Measurements from ENCODE around the gene VWA1. TPM values are rescaled to one million over a fixed set of nuclear protein-coding genes. Genes with fewer than 3 reads are reported as not detected.
"Not testable (repeated sequence)": the region's sequence is repeated elsewhere in the genome, so short reads cannot be mapped to it uniquely, and the experiment has no call there.

Gene VWA1
- total RNA-seq, 1 donor from 2014 or later: 20.5 TPM

DNA sequence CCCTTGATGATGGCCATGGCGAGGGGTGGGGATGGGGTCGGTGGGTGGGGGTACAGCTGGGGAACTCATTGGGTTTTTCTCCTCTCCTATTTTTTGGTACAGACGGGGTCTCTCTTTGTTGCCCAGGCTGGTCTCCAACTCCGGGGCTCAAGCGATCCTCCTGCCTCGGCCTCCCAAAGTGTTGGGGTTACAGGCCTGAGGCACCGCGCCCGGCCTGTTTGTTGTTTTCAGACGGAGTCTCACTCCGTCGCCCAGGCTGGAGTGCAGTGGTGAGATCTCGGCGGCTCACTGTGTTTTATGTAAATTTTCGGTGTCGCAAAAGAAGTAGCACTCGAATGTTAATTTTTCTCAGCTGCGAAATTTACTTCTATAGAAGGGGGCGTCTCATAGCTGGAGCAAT lies 11.1 kb downstream of the VWA1 start:
- intact Hi-C loops (cut with DNase I); ATAC-seq: not testable (repeated sequence)
- DNase-seq (ENCODE audit: missing footprints): peak; percentile 52

DNA sequence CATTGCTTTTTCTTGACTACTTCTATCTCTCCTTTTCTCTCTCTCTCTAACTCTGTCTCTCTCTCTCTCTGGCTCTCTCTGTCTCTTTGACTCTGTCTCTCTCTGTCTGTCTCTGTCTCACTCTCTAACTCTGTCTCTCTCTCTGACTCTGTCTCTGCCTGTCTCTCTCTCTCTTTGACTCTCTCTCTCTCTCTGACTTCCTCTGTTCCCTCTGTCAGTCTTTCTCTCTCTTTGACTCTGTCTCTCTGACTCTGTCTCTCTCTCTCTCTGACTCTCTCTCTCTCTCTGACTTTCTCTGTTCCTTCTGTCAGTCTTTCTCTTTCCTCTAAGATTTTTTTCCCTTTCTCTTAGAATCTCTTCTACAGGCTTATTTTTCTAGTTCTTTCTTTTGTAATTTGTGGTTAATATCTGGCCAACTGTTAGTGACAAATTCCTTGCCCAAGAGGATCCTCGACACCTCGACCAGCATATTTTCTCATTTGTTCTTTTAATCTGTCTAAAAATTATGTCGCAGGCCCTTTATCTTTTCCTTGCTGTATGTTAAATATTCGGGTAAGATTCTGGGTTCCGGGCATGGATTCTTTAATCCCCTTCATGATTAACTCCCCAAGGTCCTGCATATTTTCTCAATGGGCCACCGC lies 13.7 kb downstream of the VWA1 start, which contains the start of gene ATAD3C:
ATAD3C (plus strand) TSS at position 591 of the 641 bp plus-strand sequence. CDS start 995 bp downstream, outside the sequence.
- DNase-seq (ENCODE audit: missing footprints): no peak
- intact Hi-C loops (cut with DNase I): no loop called here
- ATAC-seq: no peak

DNA sequence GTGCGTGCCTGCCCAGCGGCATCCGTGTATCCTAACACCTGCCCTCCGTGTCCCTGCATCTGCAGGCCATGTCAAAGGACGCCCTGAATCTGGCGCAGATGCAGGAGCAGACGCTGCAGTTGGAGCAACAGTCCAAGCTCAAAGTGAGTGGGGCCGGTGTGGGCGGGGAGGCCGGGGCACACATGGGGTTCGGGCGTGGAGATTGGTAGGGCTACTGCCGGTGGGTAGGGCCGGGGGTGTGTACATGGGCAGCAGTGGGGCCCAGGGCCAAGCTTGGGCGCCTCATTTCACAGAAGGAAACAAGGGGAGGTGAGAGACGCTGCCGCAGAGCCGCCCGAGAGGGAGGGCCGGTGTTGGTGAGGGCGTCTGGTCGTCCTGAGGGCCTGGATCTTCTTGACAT lies 15.1 kb downstream of the VWA1 start:
- intact Hi-C loops (cut with DNase I); ATAC-seq: not testable (repeated sequence)
- peak; percentile 40 for DNase-seq (ENCODE audit: missing footprints)

DNA sequence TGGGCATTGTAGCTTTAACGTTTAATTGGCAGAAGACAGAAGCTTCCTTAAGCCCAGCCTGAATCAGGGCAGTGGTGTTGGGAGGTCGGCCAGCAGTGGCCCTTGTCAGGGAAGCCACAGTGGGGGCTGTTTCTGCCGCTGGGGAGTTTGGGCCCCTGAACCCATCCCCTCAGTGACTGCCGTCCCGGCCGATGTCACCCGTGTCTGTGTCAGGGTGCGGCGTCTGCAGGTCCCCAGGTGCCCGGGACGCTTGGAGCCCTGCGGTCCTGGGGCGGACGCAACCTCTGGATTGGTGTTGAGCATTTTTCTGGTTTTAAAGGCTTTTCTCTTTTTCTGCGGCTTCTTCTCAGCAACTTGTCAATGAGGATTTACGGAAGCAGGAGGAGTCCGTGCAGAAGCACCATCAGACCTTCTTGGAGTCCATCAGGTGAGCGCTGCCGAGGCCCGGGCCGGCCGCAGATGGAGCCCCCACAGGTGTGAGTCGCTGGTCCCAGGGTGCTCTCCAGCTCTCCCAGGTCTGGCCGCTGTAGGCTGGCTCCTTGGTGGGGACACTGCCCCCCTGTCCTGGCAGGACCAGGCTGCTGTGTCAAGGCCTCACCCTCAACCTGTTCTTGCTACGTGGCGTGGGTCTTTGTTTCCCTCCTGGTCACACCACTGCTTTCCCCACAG lies 16.3 kb downstream of the VWA1 start:
- DNase-seq (ENCODE audit: missing footprints): peak; percentile 58
- ATAC-seq: no peak
- intact Hi-C loops (cut with DNase I): no loop called here

DNA sequence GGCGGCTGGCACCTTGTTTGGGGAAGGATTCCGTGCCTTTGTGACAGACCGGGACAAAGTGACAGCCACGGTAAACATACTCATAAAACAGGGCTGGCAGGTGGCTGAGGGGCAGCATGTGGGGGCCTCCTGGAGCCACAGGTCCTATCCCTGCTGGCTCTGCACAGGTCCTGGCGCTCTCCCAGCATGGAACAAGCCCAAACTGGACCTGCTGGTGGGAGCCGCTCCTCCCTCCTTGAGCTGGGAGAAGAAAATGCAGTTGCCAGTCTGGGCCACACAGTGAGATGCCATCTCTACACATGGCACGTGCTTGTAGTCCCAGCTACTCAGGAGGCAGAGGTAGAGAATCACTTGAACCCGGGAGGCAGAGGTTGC lies 16.9 kb downstream of the VWA1 start:
- intact Hi-C loops (cut with DNase I); ATAC-seq: not testable (repeated sequence)
- DNase-seq (ENCODE audit: missing footprints): peak; percentile 11

DNA sequence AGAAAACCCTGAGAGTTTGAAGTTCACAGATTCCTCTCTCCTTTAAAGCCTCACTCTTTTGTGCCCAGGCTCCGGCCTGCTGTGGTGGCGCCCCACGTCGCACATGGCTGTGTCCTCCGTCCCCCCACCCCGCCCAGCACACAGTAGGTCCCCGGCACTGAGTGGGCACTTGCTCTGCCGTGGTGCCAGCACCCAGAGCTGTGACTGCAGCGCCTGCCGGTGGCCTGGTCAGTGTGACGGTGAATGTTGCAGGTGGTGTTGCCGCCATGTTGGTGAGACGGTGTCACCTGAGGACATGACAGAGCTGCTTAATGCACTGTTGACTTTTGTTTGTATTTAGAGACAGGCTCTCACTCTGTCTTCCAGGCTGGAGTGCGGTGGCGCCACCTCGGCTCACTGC lies 17.4 kb downstream of the VWA1 start:
- peak; percentile 43 for DNase-seq (ENCODE audit: missing footprints)
- intact Hi-C loops (cut with DNase I): no loop called here
- ATAC-seq: no peak

DNA sequence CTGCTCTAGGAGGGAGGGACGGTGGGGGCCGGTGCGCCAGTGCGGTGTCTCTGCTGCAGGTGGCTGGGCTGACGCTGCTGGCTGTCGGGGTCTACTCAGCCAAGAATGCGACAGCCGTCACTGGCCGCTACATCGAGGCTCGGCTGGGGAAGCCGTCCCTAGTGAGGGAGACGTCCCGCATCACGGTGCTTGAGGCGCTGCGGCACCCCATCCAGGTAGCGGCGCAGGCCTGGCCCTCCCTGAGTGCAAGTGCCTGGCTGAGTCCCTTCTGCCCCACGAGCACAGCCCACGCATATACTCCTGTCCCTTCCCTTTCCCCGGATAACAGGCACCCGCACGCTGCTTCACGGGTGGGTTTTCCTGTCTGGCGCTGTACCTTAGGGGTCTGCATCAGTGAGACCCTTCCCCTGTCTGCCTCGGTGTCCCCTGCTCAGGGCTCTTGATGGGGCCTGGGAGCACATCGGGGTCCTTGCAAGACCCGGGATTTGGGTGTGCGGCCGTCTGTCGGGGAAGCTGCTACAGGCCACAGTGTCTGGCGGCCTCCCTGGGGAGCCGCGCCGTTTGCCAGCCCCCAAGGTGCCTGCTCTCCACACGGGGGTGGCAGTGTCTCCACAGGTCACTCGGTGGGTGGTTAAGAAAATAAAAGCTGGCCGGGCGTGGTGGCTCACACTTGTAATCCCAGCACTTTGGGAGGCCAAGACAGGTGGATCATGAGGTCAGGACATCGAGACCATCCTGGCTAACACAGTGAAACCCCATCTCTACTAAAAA lies 19.0 kb downstream of the VWA1 start:
- DNase-seq (ENCODE audit: missing footprints): peak; percentile 28
- intact Hi-C loops (cut with DNase I); ATAC-seq: not testable (repeated sequence)

DNA sequence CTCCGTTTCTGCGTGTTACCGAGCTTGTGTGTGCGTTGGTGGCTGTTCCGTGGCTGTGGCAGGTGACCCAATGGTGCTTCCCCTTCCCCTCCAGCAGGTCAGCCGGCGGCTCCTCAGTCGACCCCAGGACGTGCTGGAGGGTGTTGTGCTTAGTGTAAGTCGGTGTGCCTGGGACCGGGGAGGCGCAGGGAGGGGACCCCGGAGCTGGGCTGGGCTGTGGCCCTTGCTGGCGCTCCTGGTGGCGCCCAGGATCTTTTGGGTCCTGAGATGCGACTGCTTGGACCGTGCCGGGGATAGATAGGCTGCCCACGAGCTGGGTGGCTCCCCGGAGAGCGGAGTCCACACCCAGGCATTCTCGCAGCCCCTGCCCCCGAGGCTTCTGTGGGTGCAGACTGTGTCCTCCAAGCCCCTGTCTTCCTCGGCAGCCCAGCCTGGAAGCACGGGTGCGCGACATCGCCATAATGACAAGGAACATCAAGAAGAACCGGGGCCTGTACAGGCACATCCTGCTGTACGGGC lies 19.9 kb downstream of the VWA1 start:
- intact Hi-C loops (cut with DNase I): no loop called here
- no peak for ATAC-seq
- DNase-seq (ENCODE audit: missing footprints): peak; percentile 53

DNA sequence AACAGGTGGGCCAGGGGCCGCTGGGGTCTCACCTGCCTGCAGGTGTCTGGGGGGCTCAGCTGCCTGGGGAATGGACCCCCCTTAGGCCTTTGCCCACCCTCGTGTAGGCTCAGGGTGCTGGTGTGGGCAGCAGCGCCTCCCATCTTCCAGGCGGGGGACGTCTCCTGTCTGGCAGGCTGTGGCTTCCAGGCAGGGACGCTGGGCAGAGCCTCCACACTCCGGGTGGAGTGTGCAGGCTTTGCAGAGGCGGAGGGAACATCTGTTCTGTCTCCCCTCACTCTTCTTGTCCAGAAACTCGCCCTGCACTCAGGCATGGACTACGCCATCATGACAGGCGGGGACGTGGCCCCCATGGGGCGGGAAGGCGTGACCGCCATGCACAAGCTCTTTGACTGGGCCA lies 20.4 kb downstream of the VWA1 start:
- ATAC-seq; DNase-seq (ENCODE audit: missing footprints); intact Hi-C loops (cut with DNase I): not testable (repeated sequence)

DNA sequence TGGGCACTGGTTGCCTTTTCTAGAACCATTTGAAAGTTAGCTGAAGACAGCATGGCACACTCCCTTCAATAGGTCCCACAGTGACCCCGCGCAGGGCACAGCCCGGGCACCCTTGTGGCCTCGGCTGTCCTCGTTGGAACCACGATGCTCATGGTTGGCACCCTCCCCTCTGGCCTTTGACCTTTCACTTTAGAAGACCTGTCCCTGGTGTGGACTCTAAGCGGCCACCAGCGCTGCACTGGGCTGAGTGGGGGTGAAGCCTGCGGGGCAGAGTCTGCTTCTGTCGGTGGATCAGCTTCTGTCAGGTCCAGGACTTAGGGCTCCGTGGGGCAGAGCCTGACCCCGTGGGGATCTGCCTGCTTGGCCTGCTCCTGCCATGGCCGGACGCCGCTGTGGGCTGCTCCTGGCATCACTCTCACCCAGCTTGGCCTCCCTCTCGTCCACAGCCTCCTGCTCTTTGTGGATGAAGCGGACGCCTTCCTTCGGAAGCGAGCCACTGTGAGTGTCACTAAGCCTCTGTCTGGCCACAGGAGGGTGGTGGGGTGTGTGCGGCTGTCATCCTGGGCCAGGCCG lies 21.3 kb downstream of the VWA1 start:
- DNase-seq (ENCODE audit: missing footprints): peak; percentile 52
- ATAC-seq; intact Hi-C loops (cut with DNase I): not testable (repeated sequence)

DNA sequence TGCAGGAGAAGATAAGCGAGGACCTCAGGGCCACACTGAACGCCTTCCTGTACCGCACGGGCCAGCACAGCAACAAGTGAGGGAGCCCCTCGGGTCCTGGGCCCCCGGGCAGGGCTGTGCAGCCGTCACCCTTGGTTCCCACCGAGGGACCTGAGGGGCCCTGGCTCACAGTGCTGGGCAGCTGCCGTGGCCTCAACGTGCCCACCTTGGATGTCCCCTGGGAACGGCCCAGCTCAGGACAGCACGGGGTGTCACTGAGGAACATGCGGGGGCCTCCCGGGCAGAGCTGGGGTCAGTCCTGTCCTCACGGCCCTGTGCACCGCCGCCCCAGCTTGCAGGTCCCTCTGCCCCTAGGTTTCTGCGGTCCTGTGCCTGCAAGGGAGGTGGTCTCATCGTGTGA lies 23.7 kb downstream of the VWA1 start:
- ATAC-seq; intact Hi-C loops (cut with DNase I); DNase-seq (ENCODE audit: missing footprints): not testable (repeated sequence)

DNA sequence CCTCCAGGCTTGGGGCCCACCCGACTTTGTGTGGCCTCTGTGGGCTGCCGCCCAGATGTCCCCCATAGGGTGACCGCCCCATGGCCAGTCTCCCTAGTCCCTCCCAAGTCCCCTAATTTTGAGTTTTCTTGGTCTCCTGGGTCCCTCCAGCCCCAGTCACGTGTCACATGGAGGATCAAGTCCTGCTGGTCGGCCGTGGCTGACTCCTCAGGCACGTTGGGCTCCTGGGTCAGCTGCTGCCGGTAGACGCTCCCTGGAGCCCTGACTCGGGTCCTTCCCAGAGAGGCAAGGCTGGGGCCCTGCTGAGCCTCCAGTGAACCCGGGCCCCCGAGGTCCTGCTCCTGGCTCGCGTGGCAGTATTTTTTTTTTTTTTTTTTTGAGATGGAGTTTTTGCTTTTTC lies 24.2 kb downstream of the VWA1 start:
- intact Hi-C loops (cut with DNase I); DNase-seq (ENCODE audit: missing footprints); ATAC-seq: not testable (repeated sequence)

DNA sequence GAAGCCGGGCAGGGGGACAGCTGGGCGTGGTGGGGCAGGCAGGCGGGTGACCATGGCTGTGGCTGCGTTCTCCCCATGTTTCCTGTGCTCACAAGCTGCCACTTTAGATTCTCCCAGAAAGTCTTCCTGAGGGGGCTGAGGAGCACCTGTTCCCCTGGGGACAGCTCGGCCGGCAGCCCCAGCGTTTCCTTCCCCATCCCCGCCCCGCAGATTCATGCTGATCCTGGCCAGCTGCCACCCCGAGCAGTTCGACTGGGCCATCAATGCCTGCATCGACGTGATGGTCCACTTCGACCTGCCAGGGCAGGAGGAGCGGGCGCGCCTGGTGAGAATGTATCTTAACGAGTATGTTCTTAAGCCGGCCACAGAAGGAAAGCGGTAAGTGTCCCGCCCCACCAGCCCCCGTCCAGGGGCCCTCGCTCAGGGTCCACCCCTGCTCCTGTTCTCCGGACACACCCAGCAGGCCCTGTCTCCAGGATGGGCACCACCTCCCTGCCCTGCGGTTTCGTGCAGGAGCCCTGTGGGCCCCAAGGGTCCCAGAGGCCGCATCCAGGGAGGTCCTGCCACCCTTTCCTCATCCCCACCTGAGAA lies 25.1 kb downstream of the VWA1 start:
- DNase-seq (ENCODE audit: missing footprints): peak; percentile 44
- intact Hi-C loops (cut with DNase I): no loop called here
- no peak for ATAC-seq

DNA sequence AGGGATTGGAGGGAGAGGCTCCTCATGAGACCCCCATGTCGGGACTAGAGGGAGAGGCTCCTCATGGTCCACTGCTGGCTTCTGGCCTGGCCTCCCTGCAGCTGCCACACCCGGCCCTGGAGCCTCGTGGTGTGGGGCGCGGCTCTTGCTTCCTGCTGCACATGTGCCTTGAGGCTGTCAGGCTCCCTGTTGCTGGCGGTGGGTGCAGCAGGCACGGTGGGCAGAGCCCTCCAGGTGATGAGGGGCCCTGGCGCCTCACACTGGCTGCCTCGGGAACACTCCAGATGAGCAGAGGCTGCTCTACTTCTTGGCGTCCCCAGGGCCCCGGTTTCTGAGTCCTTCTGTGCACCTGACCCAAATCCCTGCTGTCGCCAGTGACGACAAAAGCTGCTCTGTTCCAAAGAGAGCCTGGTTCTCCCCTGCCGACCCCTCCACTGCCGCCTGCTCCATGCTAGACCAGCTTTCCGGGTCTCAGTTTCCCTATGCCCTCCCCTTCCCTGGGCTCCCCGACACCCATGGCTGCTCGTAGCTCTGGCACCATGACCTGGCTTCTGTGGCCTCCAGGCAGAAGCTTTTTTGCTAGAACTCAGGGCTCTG lies 26.3 kb downstream of the VWA1 start:
- ATAC-seq: no peak
- DNase-seq (ENCODE audit: missing footprints): peak; percentile 22
- intact Hi-C loops (cut with DNase I): no loop called here

DNA sequence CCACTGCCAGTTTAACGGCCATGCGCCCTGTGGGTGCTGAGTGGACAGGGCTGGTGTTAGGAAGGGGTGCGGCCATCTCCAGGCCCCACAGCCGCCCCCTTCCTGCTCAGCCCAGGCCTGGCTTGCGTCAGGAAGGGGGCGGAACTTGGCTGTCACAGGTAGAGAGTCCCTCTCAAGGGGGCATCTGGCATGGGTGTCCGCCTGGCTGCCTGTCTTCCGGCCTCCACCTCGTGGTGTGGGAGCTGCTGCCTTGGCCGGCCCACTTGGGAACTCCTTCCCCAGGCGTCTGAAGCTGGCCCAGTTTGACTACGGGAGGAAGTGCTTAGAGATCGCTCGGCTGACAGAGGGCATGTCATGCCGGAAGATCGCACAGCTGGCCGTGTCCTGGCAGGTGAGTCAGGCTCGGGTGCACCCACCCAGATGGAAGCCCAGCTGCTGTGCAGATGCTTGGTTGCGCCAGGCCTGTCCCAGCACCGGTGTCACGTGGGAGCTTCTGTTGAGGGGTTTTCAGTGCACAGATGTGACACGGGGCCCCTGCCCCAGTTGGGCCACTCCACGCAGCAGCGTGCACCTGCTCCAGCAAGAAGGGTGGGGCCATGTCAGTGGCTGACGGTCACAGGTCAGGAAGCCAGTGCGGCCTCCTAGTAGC lies 27.0 kb downstream of the VWA1 start:
- peak; percentile 59 for DNase-seq (ENCODE audit: missing footprints)
- intact Hi-C loops (cut with DNase I): no loop called here
- peak; percentile 68 for ATAC-seq

DNA sequence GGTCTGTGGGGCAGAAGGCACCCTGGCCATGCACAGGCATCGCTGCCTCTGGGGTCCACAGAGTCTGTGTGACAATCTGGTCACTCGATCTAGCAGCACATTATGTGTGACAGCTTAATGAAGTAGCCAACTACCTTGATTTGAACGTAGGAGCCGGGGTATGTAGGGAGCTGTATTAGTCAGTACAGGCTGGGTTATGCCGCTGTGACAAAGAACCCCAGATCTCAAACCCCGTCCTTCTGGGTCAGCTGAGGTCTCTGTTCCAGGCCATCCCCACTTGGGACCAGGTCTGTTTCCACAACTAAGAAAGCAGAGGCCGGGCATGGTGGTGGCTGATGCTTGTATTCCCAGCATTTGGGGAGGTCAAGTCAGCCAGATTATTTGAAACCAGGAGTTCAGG lies 27.8 kb downstream of the VWA1 start:
- no peak for ATAC-seq
- DNase-seq (ENCODE audit: missing footprints): no peak
- intact Hi-C loops (cut with DNase I): no loop called here

DNA sequence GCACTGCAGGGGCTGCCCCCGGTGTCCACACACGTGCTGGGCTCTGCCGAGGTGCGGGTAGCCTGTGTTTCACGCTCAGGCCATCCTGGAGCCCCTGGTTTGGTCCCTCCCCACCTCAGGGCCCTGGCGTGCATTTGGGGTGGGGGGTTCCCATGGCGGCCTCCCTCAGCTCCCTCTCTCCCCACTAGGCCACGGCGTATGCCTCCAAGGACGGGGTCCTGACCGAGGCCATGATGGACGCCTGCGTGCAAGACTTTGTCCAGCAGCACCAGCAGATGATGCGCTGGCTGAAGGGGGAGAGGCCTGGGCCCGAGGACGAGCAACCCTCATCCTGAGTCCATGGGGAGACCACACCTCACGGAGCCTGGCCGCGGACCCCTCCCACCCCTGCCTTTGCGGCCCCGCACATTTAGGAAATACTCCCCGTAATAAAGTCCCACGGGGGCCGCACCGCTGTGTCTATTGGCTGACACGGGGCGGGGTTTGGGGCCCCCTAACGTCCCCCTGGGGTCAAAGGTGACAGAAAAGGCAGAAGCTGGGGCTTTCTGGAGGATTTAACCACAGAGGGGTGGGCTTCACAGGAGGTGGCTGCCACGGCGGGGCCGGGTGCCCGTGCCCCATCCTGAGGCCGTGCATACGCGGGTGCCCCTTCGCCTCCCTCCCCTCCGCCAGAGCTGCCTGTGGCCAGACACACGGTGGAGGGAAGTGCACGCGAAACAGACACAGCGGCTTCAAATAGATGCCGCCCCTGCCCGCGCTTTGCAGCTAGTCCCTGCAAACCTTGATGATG lies 32.9 kb downstream of the VWA1 start:
- DNase-seq (ENCODE audit: missing footprints): peak; percentile 58
- intact Hi-C loops (cut with DNase I); ATAC-seq: not testable (repeated sequence)
